Caco-2 (cell line): ENCODE data around the gene ZNF644. TPM values are rescaled to one million over a fixed set of nuclear protein-coding genes. Genes with fewer than 3 reads are reported as not detected.

ENCODE experiments used
- BruUV-seq: library from RNA; stranded (reverse); fragments of 400-500 nt; replicated peaks from 2 replicates; lab custom pipeline; 2021; lab: Mats Ljungman, UMichigan
- CTCF ChIA-PET: fragments of 300-600 bp; sonication (Branson Sonifier 250); formaldehyde crosslinking; loops from one replicate; lab custom pipeline; 2022; ENCODE audit warnings: antibody characterized with exemption; lab: Charles Lee
- POLR2A ChIA-PET: fragments of 300-600 bp; sonication (Branson Sonifier 250); formaldehyde crosslinking; loops from one replicate; lab custom pipeline; 2022; ENCODE audit warnings: antibody characterized with exemption; lab: Charles Lee
- DNase-seq, 2 experiments: peaks; one replicate each; pipeline versions ENCODE4 v3.0.0 to v3.0.0-alpha.2; 2020 to 2022
- H3K27me3 ChIP-seq: replicated peaks from 2 replicates; pipeline ENCODE4 v1.6.0; 2011; ENCODE audit warnings: low read length; ENCODE audit not compliant: control insufficient read depth, insufficient read depth
- H3K36me3 ChIP-seq: 2 replicates; pipeline ENCODE4 v1.5.1; 2011; ENCODE audit warnings: low read length; ENCODE audit not compliant: control insufficient read depth, insufficient read depth
- H3K4me1 ChIP-seq: fragments of 250-450 bp; sonication (Bioruptor Pico); 2 replicates; pipeline ENCODE4 v1.5.1; 2020; ENCODE audit warnings: mild to moderate bottlenecking
- H3K4me3 ChIP-seq: 2 replicates; pipeline ENCODE4 v1.5.1; 2011; ENCODE audit warnings: low read depth, mild to moderate bottlenecking, control low read depth, low read length
- H3K9me3 ChIP-seq: fragments of 250-450 bp; sonication (Bioruptor Pico); 2 replicates; pipeline ENCODE4 v1.5.1; 2020; ENCODE audit warnings: mild to moderate bottlenecking, moderate library complexity
- H3K27ac Mint-ChIP-seq: one replicate; pipeline ENCODE4 v1.8.0; 2022; ENCODE audit warnings: mixed read lengths; ENCODE audit not compliant: unreplicated experiment
- H3K27me3 Mint-ChIP-seq: one replicate; pipeline ENCODE4 v1.8.0; 2022; ENCODE audit warnings: mixed read lengths; ENCODE audit not compliant: insufficient read depth, unreplicated experiment
- H3K36me3 Mint-ChIP-seq: one replicate; pipeline ENCODE4 v1.8.0; 2022; ENCODE audit warnings: mild to moderate bottlenecking, mixed read lengths; ENCODE audit not compliant: insufficient read depth, unreplicated experiment
- H3K4me1 Mint-ChIP-seq: one replicate; pipeline ENCODE4 v1.8.0; 2022; ENCODE audit warnings: low read depth, mixed read lengths; ENCODE audit not compliant: unreplicated experiment
- H3K4me3 Mint-ChIP-seq: one replicate; pipeline ENCODE4 v1.8.0; 2022; ENCODE audit warnings: mild to moderate bottlenecking, moderate library complexity, mixed read lengths; ENCODE audit not compliant: unreplicated experiment
- H3K9me3 Mint-ChIP-seq: one replicate; pipeline ENCODE4 v1.8.0; 2022; ENCODE audit warnings: mixed read lengths; ENCODE audit not compliant: unreplicated experiment
- intact Hi-C: fragments of 100-400 bp; cut with micrococcal nuclease; formaldehyde crosslinking; loops from one replicate; pipeline ENCODE4 v1.10.0; 2022; ENCODE audit not compliant: unreplicated experiment
- total RNA-seq: library from RNA; stranded (reverse); gene quantifications from 2 replicates; pipeline ENCODE4 v1.2.3, GENCODE V29; 2022
- TF ChIP-seq, protein P1 (sequence below), 2 experiments: fragments of 200-600 bp in 1 of 2; IDR thresholded peaks; 1 replicate in 1 of 2; 2 replicates in 1 of 2; pipeline versions ENCODE4 v1.5.1 to v1.8.0; 2011 to 2022; ENCODE audit warnings: antibody characterized with exemption in 1 of 2, control low read depth in 1 of 2, inconsistent platforms in 1 of 2, low read depth in 1 of 2, low read length in 1 of 2, mild to moderate bottlenecking in 1 of 2, moderate library complexity in 1 of 2; ENCODE audit not compliant: insufficient read depth in 1 of 2, severe bottlenecking in 1 of 2, unreplicated experiment in 1 of 2

ZNF644 gene
- total RNA-seq, 1 experiment from 2014 or later: 32.5 TPM

DNA sequence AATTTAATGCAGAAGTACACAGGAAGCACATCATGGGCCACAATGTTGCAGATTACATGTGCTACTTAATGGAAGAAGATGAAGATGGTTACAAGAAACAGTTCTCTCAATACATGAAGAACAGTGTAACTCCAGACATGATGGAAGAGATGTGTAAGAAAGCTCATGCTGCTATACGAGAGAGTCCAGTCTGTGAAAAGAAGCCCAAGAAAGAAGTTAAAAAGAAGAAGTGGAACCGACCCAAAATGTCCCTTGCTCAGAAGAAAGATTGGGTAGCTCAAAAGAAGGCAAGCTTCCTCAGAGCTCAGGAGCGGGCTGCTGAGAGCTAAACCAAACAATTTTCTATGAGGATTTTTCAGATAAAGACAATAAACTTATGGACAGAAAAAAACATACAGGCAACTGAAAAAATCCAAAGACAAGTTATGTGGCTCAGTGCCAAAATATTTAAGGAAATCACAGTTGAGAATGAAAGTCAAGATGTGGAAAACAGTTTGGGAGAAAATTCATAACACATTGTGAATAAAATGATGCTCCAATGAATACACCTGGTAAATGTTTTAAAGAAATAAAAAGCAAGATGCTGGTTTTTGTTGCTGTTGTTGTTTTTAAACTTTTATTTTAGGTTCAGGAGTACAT is 2.8 kb upstream of the ZNF644 start:
- POLR2A ChIA-PET: no interaction called here
- intact Hi-C loops: no loop called here
- H3K4me3 Mint-ChIP-seq: no peak overlapping the region
- BruUV-seq: no TSS peak
- no peaks in the 10 kb centered on the region for H3K36me3 Mint-ChIP-seq
- Histone ChIP-seq H3K4me1 (peaks cover 12% of the 10 kb centered on the region; the same call in 1 of the 2 replicates), H3K9me3 (no peaks in the 10 kb centered on the region; the same call in 1 of the 2 replicates), H3K27me3 (no peaks in the 10 kb centered on the region), H3K36me3 (no peaks in the 10 kb centered on the region), H3K4me3 (no peak overlapping the region)
- H3K27ac Mint-ChIP-seq: no peak overlapping the region
- no peaks in the 10 kb centered on the region for H3K9me3 Mint-ChIP-seq
- no peaks in the 10 kb centered on the region for H3K27me3 Mint-ChIP-seq
- TF ChIP-seq, protein P1, sequence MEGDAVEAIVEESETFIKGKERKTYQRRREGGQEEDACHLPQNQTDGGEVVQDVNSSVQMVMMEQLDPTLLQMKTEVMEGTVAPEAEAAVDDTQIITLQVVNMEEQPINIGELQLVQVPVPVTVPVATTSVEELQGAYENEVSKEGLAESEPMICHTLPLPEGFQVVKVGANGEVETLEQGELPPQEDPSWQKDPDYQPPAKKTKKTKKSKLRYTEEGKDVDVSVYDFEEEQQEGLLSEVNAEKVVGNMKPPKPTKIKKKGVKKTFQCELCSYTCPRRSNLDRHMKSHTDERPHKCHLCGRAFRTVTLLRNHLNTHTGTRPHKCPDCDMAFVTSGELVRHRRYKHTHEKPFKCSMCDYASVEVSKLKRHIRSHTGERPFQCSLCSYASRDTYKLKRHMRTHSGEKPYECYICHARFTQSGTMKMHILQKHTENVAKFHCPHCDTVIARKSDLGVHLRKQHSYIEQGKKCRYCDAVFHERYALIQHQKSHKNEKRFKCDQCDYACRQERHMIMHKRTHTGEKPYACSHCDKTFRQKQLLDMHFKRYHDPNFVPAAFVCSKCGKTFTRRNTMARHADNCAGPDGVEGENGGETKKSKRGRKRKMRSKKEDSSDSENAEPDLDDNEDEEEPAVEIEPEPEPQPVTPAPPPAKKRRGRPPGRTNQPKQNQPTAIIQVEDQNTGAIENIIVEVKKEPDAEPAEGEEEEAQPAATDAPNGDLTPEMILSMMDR (IDR thresholded peaks at IDR 0.05; ENCODE audit: insufficient read depth in 1 of 2, low read depth in 1 of 2, low read length in 1 of 2, severe bottlenecking in 1 of 2, unreplicated experiment in 1 of 2): no peak
- H3K4me1 Mint-ChIP-seq: no peaks in the 10 kb centered on the region
- CTCF ChIA-PET: no interaction called here
- no peak for DNase-seq

DNA sequence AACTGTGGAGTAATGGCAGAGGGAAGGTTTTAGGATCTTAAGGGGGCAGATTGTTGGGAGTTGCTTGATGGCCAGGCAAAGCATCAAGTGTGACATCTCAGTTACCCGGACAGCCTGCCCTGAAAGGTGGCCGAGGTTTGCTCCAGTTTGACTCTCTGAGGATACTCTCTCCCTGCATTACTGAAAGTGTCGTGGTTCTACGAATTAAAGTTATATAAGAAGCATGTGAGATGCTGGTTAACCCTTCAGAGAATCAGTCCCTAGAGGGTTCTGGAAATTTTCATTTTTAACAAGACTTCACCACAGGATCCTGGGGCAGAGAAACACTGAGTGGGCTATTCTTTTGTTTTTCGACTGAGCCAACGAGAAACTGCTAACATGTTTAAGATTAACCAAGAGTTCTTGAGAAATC is 689 bp upstream of the ZNF644 start:
- ChIA-PET POLR2A (interaction anchor here (0.6 to 1.3 kb wide), 4 partner anchors 10 to 814 kb away, joined by 3 to 4 read pairs (median 3); no protein-coding TSS in a partner anchor), CTCF (interaction anchor here (0.6 to 1.2 kb wide), 3 partner anchors 142 to 706 kb away, joined by 3 to 4 read pairs (median 3); no protein-coding TSS in a partner anchor)
- H3K27me3 ChIP-seq: no peaks in the 10 kb centered on the region
- no peak for DNase-seq
- no peaks in the 10 kb centered on the region for H3K27me3 Mint-ChIP-seq
- H3K4me3 Mint-ChIP-seq: peak overlapping the region; percentile 85
- intact Hi-C loops: loop anchor here (1.0 kb wide), 1 partner anchor 99 kb away; no protein-coding TSS in a partner anchor
- H3K27ac Mint-ChIP-seq: peak overlapping the region; percentile 99
- H3K4me3 ChIP-seq: peak overlapping the region; percentile 69
- no TSS peak for BruUV-seq
- H3K9me3 ChIP-seq: no peaks in the 10 kb centered on the region; the same call in 1 of the 2 replicates
- TF ChIP-seq, protein P1 (IDR thresholded peaks at IDR 0.05; ENCODE audit: insufficient read depth in 1 of 2, low read depth in 1 of 2, low read length in 1 of 2, severe bottlenecking in 1 of 2, unreplicated experiment in 1 of 2): no peak
- H3K36me3 ChIP-seq: no peaks in the 10 kb centered on the region
- peaks cover 12% of the 10 kb centered on the region; the same call in 1 of the 2 replicates for H3K4me1 ChIP-seq
- no peaks in the 10 kb centered on the region for H3K4me1 Mint-ChIP-seq
- H3K9me3 Mint-ChIP-seq: no peaks in the 10 kb centered on the region
- H3K36me3 Mint-ChIP-seq: peaks cover 6% of the 10 kb centered on the region

DNA sequence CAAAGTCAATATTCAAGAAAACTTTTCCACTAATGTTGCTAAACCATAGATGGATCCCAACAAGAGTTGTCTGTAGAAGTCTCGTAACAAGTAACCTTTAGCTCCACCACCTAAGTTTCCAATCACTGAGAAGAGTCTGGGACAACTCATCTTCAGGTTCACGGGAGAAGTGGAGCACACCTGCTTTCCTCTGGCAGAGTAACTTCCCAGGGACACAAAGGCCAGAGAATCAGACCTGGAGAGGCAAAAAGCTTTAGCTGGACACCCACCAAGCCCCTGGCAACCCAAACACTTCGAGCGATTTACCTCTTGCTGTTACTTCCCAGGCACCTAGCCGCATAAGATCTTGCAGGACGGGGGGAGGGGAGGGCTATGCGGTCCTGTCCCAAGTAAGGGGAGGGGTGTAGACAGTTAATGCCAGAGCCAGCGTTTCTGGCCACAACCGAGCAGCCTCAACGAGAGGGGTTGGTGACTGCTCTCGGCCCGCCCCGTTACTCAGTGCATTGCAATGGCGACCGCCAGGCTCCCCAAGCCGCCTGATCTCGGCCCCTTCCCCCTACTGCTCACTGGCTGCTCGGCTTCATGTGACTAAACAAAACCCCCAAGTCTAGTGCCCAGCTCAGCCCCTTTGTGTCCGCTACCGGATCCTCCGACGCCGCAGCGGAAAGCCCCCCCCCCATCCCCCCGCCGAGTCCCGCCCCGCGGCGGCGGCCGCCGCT is 709 bp downstream of the ZNF644 start:
- CTCF ChIA-PET: interaction anchor here (1.0 to 1.2 kb wide), 2 partner anchors 144 to 145 kb away, joined by 4 read pairs; no protein-coding TSS in a partner anchor
- no peaks in the 10 kb centered on the region for H3K36me3 ChIP-seq
- peak overlapping the region; percentile 69 for H3K4me3 ChIP-seq
- POLR2A ChIA-PET: interaction anchor here (0.6 to 1.3 kb wide), 5 partner anchors 11 to 384 kb away, joined by 4 to 9 read pairs (median 4); partner anchors contain the start of gene HFM1
- Mint-ChIP-seq H3K36me3 (peaks cover 6% of the 10 kb centered on the region), H3K27ac (peak overlapping the region; percentile 99), H3K27me3 (no peaks in the 10 kb centered on the region), H3K4me1 (peaks cover 3% of the 10 kb centered on the region), H3K9me3 (no peaks in the 10 kb centered on the region), H3K4me3 (peak overlapping the region; percentile 85)
- peak; percentile 77 to 80 for DNase-seq
- no peaks in the 10 kb centered on the region for H3K27me3 ChIP-seq
- H3K9me3 ChIP-seq: no peaks in the 10 kb centered on the region; the same call in 1 of the 2 replicates
- TF ChIP-seq, protein P1 (IDR thresholded peaks at IDR 0.05; ENCODE audit: insufficient read depth in 1 of 2, low read depth in 1 of 2, low read length in 1 of 2, severe bottlenecking in 1 of 2, unreplicated experiment in 1 of 2): no peak
- peaks cover 21% of the 10 kb centered on the region for H3K4me1 ChIP-seq
- intact Hi-C loops: no loop called here
- BruUV-seq: no TSS peak
